Muscle layer of colon (tissue), 2 donors: Measurements from ENCODE around the gene BRME1.

Source experiments
- H3K27ac ChIP-seq: one replicate; pipeline ENCODE4 v1.7.0; 2013; ENCODE audit warnings: low read depth, mild to moderate bottlenecking, low read length, moderate library complexity
- H3K27me3 ChIP-seq, 2 donors: one replicate each; pipeline ENCODE4 v1.7.0; 2013; ENCODE audit warnings: low read length in 2 of 2, mild to moderate bottlenecking in 2 of 2; ENCODE audit not compliant: insufficient read depth in 2 of 2, control insufficient read depth in 1 of 2
- H3K36me3 ChIP-seq: one replicate; pipeline ENCODE4 v1.7.0; 2013; ENCODE audit warnings: mild to moderate bottlenecking, low read length; ENCODE audit not compliant: insufficient read depth
- H3K4me1 ChIP-seq: one replicate; pipeline ENCODE4 v1.7.0; 2013; ENCODE audit warnings: mild to moderate bottlenecking, low read length; ENCODE audit not compliant: insufficient read depth
- H3K4me3 ChIP-seq, 2 donors: one replicate each; pipeline ENCODE4 v1.7.0; 2013; ENCODE audit warnings: low read length in 2 of 2, low read depth in 1 of 2, mild to moderate bottlenecking in 1 of 2, moderate library complexity in 1 of 2
- H3K9ac ChIP-seq: one replicate; pipeline ENCODE4 v1.7.0; 2013; ENCODE audit warnings: low read length
- H3K9me3 ChIP-seq: one replicate; pipeline ENCODE4 v1.7.0; 2013; ENCODE audit warnings: mild to moderate bottlenecking, low read length
- donor health status: abdominal sarcoma.
- donor health status: Adenocarcinoma of cecum.

BRME1 gene

GRCh38 chr19:13884726-13885591, 21.0 kb downstream of the BRME1 start:
- Histone ChIP-seq H3K4me3 (no peak overlapping the region), H3K27ac (no peak overlapping the region), H3K36me3 (no peaks in the 10 kb centered on the region), H3K27me3 (no peaks in the 10 kb centered on the region), H3K9ac (no peak overlapping the region), H3K9me3 (no peaks in the 10 kb centered on the region), H3K4me1 (peaks cover 11% of the 10 kb centered on the region)

DNA sequence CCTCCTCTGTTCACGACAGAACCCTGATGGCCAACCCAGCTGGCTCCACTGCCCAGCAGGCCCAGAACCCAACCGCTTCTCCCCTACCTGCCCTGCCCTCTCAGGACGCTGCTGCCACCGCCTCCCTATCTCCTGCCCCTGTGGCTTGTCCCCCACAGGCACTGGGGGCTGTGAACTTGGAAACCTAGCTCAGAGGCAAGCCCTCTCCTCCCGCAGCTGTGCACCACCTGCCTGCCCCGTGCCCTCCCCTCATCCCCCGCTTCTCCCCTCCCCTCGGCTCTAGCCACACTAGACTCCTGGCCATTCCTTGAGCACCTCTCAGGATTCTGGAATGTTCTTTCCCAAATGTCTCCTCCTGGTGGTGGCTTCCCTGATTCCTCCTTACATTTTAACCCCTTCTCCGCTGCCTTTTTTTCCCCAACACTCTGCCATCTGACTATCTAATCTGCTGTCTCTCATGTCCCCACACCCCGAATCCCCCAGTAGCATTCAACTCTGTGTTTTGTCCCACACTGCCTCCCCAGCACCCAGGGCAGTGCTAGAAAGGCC, 22.3 kb downstream of the BRME1 start:
- Histone ChIP-seq H3K4me1 (peaks cover 18% of the 10 kb centered on the region), H3K36me3 (no peaks in the 10 kb centered on the region), H3K9ac (no peak overlapping the region), H3K4me3 (no peak overlapping the region), H3K9me3 (no peaks in the 10 kb centered on the region), H3K27ac (no peak overlapping the region), H3K27me3 (no peaks in the 10 kb centered on the region)

DNA sequence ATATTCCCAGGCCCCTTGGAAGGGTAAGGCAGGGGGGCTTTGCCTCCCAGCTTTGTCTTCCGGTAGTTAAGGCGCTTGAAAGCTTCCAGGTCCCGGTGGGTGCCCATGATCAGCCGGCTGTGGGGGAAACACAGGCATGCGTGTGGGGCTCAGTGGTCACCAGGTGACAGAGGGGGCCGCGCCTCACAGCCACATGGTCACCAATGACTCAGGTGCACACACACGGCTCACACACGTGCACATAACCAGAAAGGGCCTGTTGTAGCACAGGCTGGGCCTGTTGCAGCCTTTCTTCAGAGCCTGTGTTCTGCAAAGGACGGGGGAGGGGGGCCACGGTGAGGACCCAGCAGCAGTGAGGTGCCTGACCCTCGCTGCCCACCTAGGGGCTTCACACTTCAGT, 23.1 kb downstream of the BRME1 start:
- Histone ChIP-seq H3K9me3 (no peaks in the 10 kb centered on the region), H3K4me1 (peaks cover 18% of the 10 kb centered on the region), H3K9ac (no peak overlapping the region), H3K36me3 (no peaks in the 10 kb centered on the region), H3K27me3 (no peaks in the 10 kb centered on the region), H3K27ac (no peak overlapping the region), H3K4me3 (no peak overlapping the region)

DNA sequence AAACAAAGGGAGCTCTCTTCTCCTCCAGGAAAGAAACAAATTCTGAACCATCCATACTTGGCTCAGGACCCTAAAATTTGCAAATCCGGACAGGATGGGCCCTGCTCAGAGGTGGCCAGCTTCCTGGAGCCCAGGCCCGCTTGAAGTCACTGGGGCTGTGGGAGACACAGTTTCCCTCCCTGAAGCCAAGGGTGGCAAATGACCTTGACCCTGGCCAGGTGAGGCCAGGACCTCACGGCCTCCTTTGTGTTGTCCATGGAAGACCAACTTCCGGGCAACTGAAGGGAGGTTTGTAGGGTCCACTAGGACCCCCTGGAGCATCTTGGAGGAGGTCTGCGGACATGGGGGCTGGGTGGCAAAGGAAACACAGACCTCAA, 23.5 kb downstream of the BRME1 start:
- H3K27me3 ChIP-seq = no peaks in the 10 kb centered on the region
- no peak overlapping the region for H3K9ac ChIP-seq
- H3K9me3 ChIP-seq = no peaks in the 10 kb centered on the region
- H3K4me3 ChIP-seq = no peak overlapping the region
- no peak overlapping the region for H3K27ac ChIP-seq
- H3K4me1 ChIP-seq = peaks cover 18% of the 10 kb centered on the region
- H3K36me3 ChIP-seq = no peaks in the 10 kb centered on the region

DNA sequence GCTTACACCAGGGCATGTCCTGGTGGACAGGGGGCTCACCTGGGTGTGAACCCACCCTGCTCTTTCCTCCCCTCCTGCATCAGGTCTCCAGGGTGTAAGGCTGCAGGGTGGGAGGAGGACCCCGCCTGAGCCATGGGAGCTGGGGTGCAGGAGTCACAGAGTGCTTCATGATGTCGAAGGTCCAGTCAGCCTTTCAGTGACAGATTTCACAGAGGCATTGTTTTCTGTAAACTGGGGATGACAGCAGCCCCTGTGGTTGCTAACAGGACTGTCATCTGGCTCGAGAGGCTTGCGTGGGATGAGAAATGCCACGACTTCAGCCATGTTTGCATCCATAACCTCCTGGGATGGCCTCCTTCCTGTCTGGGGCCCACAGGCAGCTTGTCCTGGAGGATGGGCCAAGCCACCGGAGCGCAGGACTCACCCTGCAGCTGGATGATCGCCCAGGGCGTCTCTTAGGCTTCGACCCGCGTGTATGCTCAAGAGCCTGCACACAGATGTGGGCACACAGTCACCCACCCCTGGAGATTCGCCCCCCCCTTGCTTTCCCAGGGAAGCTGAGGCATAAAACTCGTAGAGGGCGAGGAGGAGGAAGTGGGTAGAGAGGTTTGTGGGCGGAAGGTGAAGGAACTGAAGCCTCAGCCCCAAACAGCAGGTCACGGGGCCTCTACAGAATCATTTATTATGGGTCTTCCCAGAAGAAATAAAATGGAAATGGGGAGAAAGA, 24.1 kb downstream of the BRME1 start:
- Histone ChIP-seq H3K9ac (no peak overlapping the region), H3K27ac (peak overlapping the region; percentile 48), H3K36me3 (no peaks in the 10 kb centered on the region), H3K4me3 (no peak overlapping the region), H3K27me3 (no peaks in the 10 kb centered on the region), H3K4me1 (peaks cover 18% of the 10 kb centered on the region), H3K9me3 (no peaks in the 10 kb centered on the region)

- Histone ChIP-seq H3K27me3 (no peaks in the 10 kb centered on the region), H3K9ac (no peak overlapping the region), H3K36me3 (no peaks in the 10 kb centered on the region), H3K9me3 (no peaks in the 10 kb centered on the region), H3K27ac (peak overlapping the region; percentile 1), H3K4me3 (no peak overlapping the region), H3K4me1 (peaks cover 18% of the 10 kb centered on the region)
Observed at GRCh38 chr19:13881251-13881691, 24.6 kb downstream of the BRME1 start.

- H3K9ac ChIP-seq = peak overlapping the region; percentile 38
- H3K4me3 ChIP-seq = peak overlapping the region in 1 of 2 donors; percentile 53
- H3K4me1 ChIP-seq = peaks cover 18% of the 10 kb centered on the region
- no peaks in the 10 kb centered on the region for H3K9me3 ChIP-seq
- no peaks in the 10 kb centered on the region for H3K36me3 ChIP-seq
- H3K27me3 ChIP-seq = no peaks in the 10 kb centered on the region
- peak overlapping the region; percentile 1 for H3K27ac ChIP-seq
Observed at GRCh38 chr19:13880059-13881043, 25.6 kb downstream of the BRME1 start.

GRCh38 chr19:13877303-13877702, 28.6 kb downstream of the BRME1 start:
- no peak overlapping the region for H3K27ac ChIP-seq
- H3K4me3 ChIP-seq = no peak overlapping the region
- H3K36me3 ChIP-seq = no peaks in the 10 kb centered on the region
- peaks cover 18% of the 10 kb centered on the region for H3K4me1 ChIP-seq
- H3K27me3 ChIP-seq = peaks cover 0 to 6% of the 10 kb centered on the region in 2 donors
- H3K9me3 ChIP-seq = no peaks in the 10 kb centered on the region
- H3K9ac ChIP-seq = no peak overlapping the region

DNA sequence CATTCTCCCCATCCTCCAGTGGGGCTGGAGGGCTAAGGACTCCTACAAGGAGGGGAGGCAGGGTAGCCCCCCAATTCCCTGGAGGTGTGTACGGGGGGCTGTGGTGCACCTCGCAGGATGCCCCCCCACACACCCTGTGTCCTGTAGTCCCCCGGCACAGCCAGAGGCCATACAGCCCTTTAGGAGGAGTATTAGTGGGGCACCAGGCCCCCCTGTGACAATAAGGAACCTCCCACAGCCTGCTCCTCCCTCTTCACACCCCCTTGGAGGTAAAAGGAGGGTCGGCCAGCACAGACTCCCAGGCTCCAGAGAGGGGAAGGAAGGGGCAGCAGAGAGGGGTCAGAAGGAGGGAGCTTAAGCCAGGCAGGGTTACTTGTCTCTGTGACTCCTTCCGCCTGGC, 29.1 kb downstream of the BRME1 start, which contains the start of gene NANOS3:
NANOS3 (plus strand) TSS at position 301 of the 400 bp plus-strand sequence. CDS start 115 bp downstream, outside the sequence.
- Histone ChIP-seq H3K4me1 (peaks cover 18% of the 10 kb centered on the region), H3K36me3 (no peaks in the 10 kb centered on the region), H3K4me3 (no peak within 1 kb of the TSS), H3K27me3 (peaks cover 0 to 6% of the 10 kb centered on the region in 2 donors), H3K9me3 (no peaks in the 10 kb centered on the region), H3K9ac (no peak within 1 kb of the TSS), H3K27ac (no peak within 1 kb of the TSS)

GRCh38 chr19:13875824-13876223, 30.1 kb downstream of the BRME1 start:
- H3K9me3 ChIP-seq = no peaks in the 10 kb centered on the region
- peaks cover 0 to 6% of the 10 kb centered on the region in 2 donors for H3K27me3 ChIP-seq
- no peak overlapping the region for H3K9ac ChIP-seq
- H3K36me3 ChIP-seq = no peaks in the 10 kb centered on the region
- peaks cover 12% of the 10 kb centered on the region for H3K4me1 ChIP-seq
- H3K27ac ChIP-seq = no peak overlapping the region
- no peak overlapping the region for H3K4me3 ChIP-seq
